HG03571 (cell line): ENCODE results near the gene SP1.
"Not testable (repeated sequence)": the region's sequence is repeated elsewhere in the genome, so short reads cannot be mapped to it uniquely, and the experiment has no call there.

ENCODE experiments used
- ATAC-seq: cut with Tn5 transposase; IDR thresholded peaks from one replicate; pipeline ENCODE4 v1.9.1; 2021; ENCODE audit not compliant: unreplicated experiment

Gene SP1

DNA sequence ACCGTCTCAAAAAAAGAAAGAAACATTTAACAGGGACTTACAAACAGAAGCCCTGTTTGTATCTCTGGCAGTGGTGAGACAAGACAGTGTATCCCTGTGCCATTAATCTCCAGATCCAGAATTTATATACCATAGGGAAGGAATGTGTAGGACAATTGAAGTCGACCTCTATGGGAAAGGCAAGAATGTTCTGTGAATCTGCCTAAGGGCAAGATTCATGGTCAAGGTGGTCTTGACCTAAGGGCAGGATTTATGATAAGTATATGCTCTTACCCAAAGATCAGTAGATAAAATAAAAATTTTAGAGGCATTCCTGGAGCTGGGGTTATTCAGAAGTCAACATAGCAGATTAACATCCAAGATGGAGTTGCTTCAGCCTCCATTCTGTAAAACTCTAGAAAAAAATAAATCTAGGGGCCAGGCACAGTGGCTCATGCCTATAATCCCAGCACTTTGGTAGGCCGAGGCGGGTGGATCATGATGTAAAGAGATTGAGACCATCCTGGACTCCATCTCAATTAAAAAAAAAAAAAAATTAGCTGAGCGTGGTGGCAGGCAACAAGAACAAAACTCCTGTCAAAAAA is 21.0 kb upstream of the SP1 start:
- no peak for ATAC-seq

DNA sequence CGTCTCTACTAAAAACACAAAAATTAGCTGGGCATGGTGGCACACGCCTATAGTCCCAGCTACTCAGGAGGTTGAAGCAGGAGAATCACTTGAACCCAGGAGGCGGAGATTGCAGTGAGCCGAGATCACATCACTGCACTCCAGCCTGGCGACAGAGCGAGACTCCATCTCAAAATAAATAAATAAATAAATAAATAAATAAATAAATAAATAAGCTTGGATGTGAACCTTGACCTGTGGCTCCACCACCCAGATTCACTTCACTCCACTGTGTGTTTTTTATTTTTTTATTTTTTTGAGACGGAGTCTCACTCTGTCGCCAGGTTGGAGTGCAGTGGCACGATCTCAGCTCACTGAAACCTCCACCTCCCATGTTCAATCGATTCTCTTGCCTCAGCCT is 18.3 kb upstream of the SP1 start:
- not testable (repeated sequence) for ATAC-seq

DNA sequence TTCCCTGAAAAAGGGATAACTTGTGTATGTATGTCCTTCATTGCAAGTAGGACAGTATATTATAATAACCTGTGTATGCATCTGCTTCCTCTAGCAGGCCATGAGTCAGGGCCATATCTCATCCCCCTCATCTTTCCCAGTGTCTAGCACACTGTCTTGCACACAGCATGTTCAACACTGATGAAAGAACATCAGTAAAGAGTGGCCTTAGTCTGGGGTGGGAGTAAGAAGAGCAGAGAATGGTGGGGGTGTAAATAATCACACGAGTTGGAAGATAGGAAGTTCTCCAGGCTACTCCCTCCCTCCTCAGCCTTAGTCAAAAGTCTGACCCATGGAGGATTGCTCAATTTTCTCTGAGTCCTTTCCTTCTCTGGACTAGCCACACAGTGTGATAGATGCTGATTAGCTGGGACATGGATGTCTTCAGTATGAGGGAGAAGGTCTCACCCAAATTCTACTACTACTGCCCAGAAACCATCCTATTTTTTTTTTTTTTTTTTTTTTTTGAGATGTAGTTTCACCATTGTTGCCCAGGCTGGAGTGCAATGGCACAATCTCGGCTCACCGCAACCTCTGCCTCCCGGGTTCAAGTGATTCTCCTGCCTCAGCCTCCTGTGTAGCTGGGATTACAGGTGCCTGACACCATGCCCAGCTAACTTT is 14.6 kb upstream of the SP1 start:
- ATAC-seq = no peak

DNA sequence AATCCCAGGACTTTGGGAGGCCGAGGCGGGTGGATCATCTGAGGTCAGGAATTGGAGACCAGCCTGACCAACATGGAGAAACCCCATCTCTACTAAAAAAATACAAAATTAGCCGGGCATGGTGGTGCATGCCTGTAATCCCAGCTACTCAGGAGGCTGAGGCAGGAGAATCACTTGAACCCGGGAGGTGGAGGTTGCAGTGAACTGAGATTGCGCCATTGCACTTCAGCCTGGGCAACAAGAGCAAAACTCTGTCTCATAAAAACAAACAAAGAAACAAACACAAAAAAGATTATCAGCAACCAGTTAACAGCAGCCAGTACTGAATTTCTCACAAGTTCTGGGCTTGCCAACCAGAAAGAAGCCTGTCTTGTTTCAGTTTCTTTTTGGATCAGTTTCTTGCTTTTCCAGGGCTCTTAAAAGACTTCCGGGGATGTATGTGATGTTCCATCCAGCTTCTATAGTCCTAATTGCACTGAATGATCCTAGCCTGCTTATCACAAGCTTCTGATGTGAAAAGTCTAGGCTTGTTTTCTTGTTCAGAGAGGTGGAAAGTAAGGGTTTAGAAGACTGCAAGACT is 6.3 kb upstream of the SP1 start:
- not testable (repeated sequence) for ATAC-seq

DNA sequence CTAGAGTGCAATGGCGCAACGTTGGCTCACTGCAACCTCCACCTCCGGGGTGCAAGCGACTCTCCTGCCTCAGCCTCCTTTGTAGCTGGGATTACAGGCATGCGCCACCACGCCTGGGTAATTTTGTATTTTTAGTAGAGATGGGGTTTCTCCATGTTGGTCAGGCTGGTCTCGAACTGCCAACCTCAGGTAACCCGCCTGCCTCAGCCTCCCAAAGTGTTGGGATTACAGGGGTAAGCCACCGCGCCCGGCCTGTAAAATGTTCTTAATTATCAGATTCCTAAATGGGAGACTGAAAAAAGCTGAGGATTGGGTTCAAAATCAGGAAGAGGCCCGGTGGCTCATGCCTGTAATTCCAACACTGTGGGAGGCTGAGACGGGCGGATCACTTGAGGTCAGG is 5.7 kb upstream of the SP1 start:
- not testable (repeated sequence) for ATAC-seq

DNA sequence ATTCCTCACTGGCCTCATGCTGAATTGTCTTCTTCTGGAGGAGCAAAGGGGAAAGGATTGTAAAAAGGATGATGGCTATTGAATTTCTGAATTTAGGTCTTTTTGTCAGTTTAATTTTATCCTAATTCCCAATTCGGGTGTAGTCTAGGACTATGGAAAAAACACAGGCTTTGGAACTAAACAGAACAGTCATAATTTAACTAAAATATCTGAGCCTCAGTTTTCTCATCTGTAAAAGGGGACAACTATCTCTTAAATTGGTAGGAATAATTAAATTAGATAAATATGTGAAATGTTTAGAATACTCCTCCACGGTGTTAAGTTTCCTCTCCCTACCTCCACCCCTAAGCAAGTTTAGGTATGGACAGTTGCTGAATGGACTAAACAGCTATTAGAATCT is 3.2 kb upstream of the SP1 start:
- no peak for ATAC-seq

DNA sequence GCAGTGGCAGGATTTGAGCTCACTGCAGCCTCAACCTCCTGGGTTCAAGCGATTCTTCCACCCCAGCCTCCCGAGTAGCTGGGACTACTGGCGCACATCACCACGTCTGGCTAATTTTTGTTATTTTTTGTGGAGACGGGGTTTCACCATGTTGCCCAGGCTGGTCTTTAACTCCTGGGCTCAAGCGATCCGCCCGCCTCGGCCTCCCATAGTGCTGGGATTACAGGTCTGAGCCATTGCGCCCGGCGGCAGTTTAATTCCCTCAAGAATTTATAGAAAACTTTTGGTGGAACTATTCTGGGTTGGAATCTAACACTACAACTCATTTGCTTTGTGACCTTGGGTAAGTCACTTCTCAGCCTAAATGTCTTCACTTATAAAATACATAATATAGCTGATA is 1.8 kb upstream of the SP1 start:
- ATAC-seq = no peak

DNA sequence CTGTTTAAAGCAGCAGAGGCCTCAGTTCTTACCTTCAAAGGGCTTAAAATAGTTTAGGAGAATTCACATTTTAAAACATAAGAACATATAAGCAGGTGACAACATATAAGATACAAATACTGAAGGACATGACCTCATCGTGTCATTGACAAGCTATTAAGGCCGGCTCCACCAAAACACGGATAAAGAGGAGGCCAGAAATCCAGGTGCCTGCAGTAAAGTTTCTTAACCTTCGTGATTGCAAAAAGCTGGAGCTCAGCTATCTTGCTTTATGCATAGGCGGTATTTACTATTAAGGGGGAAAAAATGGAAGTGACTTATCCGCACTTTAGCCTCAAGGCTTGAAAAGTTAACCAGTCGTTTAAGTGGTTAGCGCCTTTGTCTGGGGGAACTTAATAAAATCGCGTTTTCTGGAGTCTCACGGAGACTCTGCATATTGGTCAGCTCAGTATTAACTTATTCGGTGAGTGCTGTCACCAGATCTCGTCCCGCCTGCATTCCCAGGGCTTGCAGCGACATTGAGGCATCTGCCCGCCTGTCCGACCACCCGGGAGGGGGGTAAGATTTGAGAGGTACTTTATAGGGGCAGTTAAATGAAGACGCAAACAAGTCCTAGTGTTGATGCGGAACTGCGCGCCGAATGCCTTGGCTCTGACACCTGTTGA is 1.1 kb upstream of the SP1 start:
- ATAC-seq = no peak

DNA sequence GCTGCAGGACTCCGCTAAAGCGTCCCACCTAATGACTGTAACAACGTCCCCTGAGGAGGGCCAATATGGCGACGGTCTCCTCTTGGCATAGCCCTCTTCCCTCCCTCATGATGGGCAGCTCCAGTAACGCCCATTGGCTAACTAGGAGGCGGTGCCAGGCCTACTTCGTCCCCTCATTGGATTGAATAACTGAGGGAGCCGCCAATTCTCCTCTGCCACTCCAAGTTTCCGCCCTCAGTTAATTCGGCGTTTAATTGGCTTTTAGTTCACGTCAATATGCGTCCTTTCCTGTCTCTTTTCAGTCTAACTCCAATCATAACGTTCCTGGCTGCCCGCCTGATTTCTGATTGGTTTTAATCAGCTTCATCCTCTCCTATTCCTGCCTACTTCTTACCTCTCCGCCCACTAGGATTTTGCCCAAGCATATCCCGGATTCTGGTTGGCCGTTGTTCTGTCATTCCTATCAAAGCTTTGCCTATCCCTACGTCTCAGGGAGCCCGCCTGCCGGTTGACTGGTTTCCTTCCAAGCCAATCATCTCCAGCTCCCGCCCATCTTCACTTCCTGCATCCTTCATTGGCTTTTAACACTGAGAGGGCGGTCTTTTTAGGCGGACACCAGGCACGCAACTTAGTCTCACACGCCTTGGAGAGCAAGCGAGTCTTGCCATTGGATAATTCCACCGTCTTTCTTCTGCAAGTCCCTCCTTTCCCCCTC is 430 bp upstream of the SP1 start:
- peak; percentile 63 for ATAC-seq

DNA sequence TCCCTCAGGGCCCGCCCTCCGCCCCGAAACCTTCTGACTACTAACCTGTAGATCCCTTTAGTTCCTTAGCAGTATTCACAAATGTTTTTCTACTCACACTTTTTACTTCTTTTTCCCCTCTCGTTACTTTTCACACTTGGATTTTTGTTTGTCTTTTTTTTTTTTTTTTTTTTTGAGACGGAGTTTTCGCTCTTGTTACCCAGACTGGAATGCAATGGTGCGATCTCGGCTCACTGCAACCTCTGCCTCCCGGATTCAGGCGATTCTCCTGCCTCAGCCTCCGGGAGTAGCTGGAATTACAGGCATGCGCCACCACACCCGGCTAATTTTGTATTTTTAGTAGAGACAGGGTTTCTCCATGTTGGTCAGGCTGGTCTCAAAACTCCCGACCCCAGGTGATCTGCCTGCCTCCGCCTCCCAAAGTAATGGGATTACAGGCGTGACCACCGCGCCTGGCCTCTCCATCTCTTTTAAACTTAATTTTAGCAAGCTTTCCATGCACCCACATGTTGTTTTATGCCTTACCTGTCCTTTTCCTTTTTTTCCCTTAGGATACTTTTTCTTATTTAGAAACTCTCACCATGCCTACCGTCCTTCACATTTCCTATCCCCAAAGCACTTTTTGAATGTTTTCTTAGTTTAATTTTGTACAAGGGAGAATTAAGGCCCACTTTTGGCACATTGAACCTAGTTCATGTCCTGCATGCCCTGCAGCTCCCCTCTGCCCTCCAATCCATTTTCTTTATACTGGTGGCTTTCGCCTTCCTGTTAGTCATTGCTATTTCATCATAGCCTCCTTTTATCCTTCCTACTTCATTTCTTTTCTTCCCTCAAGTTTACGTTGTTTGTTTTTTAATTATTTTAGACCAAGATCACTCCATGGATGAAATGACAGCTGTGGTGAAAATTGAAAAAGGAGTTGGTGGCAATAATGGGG is 1.1 kb downstream of the SP1 start:
- no peak for ATAC-seq

DNA sequence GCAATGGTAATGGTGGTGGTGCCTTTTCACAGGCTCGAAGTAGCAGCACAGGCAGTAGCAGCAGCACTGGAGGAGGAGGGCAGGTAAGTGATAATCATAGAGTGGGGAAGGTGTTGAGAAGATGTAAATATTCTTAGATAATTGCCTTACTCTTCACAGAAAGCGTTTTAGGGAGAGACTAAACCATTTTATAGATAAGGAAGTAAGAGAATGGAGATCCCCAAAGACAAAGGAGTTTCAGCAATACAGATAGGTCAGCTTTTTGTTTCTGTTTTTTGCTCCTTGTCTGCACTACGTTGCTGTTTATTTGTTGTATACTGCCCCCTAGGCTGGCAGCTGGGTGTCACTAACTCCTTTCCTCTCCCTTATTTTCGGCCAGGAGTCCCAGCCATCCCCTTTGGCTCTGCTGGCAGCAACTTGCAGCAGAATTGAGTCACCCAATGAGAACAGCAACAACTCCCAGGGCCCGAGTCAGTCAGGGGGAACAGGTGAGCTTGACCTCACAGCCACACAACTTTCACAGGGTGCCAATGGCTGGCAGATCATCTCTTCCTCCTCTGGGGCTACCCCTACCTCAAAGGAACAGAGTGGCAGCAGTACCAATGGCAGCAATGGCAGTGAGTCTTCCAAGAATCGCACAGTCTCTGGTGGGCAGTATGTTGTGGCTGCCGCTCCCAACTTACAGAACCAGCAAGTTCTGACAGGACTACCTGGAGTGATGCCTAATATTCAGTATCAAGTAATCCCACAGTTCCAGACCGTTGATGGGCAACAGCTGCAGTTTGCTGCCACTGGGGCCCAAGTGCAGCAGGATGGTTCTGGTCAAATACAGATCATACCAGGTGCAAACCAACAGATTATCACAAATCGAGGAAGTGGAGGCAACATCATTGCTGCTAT is 2.0 kb downstream of the SP1 start:
- no peak for ATAC-seq

DNA sequence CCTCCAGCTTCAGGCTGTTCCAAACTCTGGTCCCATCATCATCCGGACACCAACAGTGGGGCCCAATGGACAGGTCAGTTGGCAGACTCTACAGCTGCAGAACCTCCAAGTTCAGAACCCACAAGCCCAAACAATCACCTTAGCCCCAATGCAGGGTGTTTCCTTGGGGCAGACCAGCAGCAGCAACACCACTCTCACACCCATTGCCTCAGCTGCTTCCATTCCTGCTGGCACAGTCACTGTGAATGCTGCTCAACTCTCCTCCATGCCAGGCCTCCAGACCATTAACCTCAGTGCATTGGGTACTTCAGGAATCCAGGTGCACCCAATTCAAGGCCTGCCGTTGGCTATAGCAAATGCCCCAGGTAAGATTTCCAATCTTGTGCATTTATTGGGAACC is 3.3 kb downstream of the SP1 start:
- no peak for ATAC-seq

DNA sequence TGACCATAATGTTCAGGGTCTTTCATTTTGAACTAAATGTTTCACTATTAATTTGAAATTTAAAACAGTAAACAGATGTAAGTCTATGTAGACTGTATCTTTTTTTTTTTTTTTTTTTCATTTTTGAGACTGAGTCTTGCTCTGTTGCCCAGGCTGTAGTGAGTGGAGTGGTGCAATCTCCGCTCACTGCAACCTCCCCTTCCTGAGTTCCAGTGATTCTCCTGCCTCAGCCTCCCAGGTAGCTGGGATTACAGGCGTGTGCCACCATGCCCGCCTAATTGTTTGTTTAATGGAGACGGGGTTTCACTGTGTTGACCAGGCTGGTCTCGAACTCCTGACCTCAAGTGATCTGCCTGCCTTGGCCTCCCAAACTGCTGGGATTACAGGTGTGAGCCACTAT is 6.4 kb downstream of the SP1 start:
- not testable (repeated sequence) for ATAC-seq

DNA sequence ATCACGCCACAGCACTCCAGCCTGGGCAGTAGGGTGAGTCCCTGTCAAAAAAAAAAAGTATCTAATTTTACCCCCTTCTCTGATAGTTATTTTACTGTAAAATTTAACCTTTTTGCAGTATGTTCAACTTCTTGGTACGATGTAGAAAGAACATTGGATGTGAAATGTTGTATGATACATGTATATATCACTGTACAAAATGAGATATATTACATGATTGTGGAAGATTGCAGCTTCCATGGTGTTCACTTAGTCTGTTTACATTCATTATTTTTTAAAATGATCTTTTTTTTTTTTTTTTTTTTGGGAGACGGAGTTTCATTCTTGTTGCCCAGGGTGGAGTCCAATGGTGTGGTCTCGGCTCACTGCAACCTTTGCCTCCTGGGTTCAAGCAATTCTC is 9.0 kb downstream of the SP1 start:
- ATAC-seq = no peak

DNA sequence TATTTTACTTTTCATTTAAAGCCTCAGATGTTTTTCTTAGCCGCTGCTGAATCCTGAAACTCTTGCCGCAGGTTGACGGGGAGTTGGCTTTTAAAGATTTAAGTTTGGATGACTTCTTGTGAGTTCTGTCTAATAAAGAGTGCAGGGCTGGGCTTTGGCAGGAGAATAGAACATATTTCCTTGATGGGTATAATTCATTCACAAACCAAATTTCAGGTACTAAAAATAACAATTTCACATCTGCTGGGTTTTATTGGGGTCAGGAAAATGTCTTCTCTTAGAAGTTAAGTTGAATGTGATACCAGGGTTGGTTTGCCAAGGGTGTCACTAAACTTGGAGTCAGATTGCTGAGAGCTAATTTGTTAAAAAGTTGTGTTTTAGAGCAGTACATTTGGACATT is 9.7 kb downstream of the SP1 start:
- no peak for ATAC-seq

DNA sequence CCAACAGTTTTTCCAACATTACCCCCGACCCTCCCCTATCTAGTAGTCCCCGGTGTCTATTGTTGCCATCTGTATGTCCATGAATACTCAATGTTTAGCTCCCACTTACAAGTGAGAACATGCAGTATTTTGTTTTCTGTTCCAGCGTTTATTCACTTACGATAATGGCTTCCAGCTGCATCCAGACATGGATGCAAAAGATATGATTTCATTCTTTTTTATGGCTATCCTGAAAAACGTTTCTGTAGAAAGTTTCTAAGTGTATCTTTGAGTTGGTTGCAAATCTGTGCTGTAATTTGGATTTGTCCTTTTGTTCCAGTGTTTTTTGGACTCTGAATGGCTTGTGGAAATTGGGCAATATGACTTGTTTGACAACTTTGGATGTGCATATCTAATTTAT is 11.7 kb downstream of the SP1 start:
- no peak for ATAC-seq

DNA sequence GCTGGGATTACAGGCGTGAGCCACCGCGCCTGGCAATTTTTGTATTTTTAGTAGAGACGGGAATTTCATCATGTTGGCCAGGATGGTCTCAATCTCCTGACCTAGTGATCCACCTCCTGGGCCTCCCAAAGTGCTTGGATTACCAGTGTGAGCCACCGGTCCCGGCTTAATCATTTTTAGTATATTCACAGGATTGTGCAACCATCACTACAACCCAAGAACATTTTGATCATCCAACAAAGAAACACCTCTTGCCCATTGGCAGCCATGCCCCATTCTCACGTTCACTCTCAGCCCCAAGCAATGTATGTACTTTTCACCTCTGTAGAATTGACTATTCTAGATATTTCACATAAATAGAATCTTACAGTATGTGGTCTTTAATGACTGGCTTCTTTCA is 19.9 kb downstream of the SP1 start:
- ATAC-seq = no peak

DNA sequence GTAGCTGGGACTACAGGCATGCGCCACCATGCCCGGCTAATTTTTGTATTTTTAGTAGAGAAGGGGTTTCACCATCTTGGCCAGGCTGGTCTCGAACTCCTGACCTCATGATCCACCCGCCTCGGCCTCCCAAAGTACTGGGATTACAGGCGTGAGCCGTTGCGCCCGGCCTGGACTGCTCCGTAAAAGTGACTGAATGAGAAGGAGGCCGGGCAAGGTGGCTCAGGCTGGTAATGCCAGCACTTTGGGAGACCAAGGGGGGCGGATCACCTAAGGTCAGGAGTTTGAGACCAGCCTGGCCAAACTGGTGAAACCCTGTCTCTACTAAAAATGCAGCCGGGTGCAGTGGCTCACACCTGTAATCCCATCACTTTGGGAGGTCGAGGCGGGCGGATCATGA is 22.4 kb downstream of the SP1 start:
- ATAC-seq = not testable (repeated sequence)

DNA sequence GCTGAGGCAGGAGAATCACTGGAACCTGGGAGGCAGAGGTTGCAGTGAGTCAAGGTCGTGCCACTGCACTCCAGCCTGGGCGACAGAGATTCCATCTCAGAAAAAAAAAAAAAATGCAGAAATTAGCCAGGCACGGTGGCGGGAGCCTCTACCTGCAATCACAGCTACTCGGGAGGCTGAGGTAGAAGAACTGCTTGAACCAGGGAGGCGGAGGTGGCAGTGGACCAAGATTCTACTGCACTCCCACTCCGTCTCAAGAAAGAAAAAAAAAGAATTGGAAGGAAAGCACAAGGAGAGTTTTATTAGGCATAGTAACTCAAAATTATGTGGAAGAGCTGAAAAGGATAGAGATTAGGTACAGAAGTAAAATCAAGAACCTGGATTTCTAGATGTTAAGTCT is 22.9 kb downstream of the SP1 start:
- no peak for ATAC-seq

DNA sequence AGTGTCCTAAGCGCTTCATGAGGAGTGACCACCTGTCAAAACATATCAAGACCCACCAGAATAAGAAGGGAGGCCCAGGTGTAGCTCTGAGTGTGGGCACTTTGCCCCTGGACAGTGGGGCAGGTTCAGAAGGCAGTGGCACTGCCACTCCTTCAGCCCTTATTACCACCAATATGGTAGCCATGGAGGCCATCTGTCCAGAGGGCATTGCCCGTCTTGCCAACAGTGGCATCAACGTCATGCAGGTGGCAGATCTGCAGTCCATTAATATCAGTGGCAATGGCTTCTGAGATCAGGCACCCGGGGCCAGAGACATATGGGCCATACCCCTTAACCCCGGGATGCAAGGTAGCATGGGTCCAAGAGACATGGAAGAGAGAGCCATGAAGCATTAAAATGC is 31.0 kb downstream of the SP1 start:
- no peak for ATAC-seq
